Activated naive CD4-positive, alpha-beta T cell treated with Interleukin-2 at 50 U/mL for 16 hours (primary cell): ENCODE data around the gene FNIP2.
"Not testable (repeated sequence)": the region's sequence is repeated elsewhere in the genome, so short reads cannot be mapped to it uniquely, and the experiment has no call there.

Source experiments
- DNase-seq: peaks from one replicate; pipeline ENCODE4 v3.0.0-alpha.2; 2020

The FNIP2 gene

GRCh38 chr4:158875026-158875425, 106.2 kb downstream of the FNIP2 start:
- no peak for DNase-seq

- no peak for DNase-seq
Measured at GRCh38 chr4:158875455-158875854, 106.6 kb downstream of the FNIP2 start.

DNA sequence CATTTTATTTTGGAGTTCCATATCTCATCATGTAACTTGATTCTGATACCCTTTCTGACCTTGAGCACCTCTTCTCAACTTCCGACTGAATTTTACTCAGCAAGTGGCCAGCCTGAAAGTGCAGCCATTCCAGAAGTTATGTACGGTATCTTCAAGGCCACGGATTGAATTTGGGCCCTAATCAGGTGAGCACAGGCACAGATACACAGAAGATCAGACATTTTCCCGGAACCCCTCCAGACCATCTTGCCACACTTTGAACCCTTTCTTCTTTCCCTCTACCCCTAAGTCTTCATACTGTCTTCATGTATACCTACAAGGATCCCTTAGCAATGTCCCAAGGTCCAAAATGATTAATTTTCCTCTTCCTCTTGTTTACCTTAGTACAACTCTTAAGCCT, 108.2 kb downstream of the FNIP2 start:
- DNase-seq = no peak

DNA sequence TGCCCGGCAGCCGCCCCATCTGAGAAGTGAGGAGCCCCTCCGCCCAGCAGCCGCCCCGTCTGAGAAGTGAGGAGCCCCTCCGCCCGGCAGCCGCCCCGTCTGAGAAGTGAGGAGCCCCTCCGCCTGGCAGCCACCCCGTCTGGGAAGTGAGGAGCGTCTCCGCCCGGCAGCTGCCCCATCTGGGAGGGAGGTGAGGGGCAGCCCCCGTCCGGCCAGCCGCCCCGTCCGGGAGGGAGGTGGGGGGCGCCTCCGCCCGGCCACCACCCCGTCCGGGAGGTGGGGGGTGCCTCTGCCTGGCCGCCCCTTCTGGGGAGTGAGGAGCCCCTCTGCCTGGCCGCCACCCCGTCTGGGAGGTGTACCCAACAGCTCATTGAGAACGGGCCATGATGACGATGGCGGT, 113.3 kb downstream of the FNIP2 start:
- DNase-seq = not testable (repeated sequence)

GRCh38 chr4:158884280-158884679, 115.5 kb downstream of the FNIP2 start:
- no peak for DNase-seq

GRCh38 chr4:158885564-158885963, 116.7 kb downstream of the FNIP2 start:
- no peak for DNase-seq

DNA sequence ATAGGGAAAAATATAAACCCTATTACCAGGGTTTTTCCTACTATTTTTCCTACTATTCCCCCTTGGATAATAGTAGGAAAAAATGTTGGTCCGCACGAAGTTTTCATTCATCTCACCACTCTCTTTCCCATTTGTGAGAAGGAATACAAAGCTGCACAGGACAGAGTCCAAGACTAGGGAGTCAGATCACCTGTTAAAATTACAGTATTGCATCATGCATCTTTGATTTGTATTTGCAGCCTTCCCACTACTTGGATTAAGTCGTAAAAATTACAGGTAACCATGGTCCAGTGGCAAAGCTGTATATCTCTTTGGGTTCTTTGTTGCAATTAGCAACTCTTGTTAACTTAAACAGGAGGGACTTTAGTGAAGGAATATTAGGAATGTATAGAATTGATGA, 121.5 kb downstream of the FNIP2 start:
- DNase-seq = no peak

- DNase-seq = no peak
Measured at GRCh38 chr4:158891256-158891655, 122.4 kb downstream of the FNIP2 start.

- no peak for DNase-seq
Measured at GRCh38 chr4:158894826-158895225, 126.0 kb downstream of the FNIP2 start.

DNA sequence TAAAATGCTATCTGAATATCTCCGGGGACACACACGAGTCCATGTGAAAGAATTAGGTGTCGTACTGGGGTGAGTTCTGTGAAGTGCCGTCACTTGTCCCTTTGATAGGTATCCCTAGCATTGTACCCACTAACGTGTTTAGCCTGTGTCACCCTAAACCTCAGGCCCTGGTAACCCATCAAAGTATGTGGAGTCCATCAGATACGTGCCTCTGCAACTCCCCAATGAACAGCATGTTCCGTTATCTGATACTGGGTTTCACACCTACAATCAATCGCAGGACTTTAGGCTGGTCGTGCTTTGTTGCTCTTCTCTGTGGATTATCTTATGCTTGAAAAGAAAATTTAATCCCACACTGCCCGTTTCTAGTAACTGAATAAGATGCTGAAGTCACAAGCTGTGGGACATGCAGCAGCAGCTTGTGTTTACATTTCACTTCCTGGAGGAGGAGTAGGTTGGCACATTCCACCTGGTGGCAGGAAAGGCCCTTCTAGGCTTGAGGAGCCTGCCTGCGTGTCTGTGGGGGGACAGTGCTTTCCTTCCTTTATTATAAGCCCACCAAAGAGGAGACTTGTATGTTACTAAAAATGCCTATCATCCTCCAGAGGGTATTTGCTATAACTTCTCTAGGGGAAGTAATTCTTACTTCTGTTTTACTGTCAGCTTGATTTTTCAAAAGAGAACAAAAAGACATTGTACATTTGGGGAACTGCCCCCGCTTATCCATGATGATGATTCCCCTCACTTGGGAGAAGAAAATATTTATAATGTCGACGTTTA, 127.2 kb downstream of the FNIP2 start:
- no peak for DNase-seq

DNA sequence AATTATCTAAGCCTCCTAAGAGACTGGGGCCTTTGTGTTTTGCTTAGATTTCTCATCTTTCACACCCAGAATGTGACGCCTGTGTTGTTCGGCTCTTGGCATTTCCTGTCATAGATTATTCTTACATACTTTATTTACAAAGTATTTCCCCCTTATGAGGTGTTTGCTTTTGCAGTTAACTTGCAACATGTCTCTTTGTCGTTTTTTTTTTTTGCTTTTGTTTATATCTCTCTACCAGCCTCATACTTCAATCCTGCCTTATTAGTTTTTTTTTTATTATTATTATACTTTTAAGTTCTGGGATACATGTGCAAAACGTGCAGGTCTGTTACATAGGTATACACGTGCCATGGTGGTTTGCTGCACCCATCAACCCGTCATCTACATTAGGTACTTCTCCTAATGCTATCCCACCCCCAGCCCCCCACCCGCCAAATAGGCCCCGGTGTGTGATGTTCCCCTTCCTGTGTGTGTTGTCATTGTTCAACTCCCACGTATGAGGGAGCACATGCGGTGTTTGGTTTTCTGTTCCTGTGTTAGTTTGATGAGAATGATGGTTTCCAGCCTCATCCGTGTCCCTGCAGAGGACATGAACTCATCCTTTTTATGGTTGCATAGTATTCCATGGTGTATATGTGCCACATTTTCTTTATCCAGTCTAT, 127.9 kb downstream of the FNIP2 start:
- not testable (repeated sequence) for DNase-seq

DNA sequence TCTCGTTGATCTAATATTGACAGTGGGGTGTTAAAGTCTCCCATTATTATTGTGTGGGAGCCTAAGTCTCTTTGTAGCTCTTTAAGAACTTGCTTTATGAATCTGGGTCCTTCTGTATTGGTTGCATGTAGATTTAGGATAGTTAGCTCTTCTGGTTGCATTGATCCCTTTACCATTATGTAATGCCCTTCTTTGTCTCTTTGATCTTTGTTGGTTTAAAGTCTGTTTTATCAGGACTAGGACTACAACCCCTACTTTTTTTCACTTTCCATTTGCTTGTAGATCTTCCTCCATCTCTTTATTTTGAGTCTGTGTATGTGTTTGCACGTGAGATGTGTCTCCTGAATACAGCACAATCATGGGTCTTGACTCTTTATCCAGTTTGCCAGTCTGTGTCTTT, 131.6 kb downstream of the FNIP2 start:
- not testable (repeated sequence) for DNase-seq

GRCh38 chr4:158902280-158903078, 133.7 kb downstream of the FNIP2 start:
- DNase-seq = peak; percentile 3

DNA sequence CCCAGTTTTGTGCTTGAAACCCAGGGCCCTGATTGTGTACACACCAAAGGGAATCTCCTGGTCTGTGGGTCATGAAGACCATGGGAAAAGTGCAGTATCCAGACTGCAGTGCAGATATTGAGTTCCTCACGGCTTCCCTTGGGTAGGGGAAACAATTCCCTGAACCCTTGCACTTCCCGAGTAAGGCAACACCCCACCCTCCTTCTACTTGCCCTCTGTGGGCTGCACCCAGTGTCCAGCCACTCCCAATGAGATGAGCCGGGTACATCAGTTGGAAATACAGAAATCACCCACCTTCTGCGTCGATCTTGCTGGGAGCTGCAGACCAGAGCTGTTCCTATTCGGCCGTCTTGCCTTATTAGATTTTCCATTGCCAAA, 134.2 kb downstream of the FNIP2 start:
- no peak for DNase-seq

DNA sequence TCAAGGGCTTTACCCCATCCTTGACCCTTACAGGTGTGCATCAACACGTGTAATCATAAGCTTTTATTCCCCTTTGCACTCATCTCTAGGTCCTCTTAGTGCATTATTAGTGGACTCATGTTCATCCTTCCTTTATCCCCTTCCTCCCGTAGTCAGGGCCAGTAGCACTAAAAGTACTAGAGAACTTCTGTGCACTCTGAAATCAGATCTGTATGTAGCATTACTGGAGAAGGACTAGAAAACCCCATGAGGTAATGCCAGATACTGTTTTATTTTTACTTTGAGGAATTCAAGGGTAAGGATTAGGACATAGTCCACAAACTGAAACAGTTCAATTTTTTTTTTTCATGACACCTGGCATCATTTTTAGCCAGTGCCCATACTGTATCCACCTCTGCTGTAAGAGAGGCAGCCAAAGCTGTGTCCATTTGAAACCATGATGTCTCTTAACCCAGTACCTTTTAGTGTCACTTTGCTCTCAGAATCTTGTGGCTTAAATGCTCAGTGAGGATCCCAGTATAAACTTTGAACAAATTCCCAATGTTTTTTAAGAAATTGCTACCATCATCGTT, 134.7 kb downstream of the FNIP2 start:
- DNase-seq = no peak

GRCh38 chr4:158904815-158905214, 136.0 kb downstream of the FNIP2 start:
- no peak for DNase-seq

DNA sequence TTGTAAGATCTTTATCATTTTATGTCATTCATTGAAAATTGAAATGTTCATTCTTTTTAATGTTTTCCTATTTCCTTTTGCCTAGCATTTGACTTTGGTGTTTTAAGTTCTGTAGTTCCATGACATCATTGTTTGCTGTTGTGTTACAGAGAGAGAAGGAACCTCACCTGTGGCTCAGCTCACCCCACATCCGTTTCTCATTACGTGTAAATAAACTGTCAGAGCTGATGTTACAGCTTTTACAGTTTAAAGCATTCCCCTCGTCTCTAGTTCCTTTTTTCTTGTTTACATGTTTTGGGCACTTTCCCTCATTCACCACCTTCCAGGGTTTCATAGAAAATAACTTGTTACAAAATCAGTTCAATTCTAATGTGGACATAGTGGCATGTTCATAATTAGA, 137.2 kb downstream of the FNIP2 start:
- DNase-seq = no peak

DNA sequence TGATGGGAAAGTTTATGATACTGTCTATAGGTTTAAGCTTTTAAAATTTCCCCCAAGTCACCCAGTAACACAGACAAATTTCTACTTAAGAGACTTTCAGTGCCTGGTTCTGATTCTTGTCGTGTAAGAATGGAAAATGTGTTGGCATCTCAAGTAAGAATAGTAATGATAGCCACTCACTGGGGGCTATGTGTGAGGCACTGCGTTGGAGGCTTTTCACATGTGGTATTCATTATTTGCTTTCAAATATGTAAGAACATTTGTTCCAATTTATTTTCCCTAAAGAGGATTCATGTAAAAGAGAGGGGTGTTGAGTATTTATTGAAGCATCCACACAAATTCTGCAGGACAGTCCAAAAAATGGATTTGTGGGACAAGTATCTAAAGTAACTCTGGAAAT, 143.6 kb downstream of the FNIP2 start:
- DNase-seq = no peak

GRCh38 chr4:158912806-158913205, 144.0 kb downstream of the FNIP2 start:
- DNase-seq = no peak

DNA sequence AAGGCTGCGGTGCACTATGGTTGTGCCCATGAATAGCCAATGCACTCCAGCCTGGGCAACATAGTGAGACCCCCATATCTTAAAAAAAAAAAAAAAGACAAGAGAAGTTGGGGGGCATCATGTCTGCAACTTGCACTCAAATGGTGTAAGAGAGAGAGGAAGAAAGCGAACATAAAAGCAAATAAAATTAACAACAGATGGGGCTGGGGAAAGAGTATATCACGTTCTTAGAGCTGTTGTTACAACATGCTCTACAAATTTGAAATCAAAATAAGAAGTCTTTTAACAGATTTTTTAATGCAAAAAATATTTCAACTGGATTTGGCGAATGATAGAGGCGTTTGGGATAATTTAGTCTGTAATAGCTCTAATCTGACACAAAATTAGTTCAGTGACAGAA, 144.9 kb downstream of the FNIP2 start:
- no peak for DNase-seq

GRCh38 chr4:158914218-158914617, 145.4 kb downstream of the FNIP2 start:
- DNase-seq = no peak

DNA sequence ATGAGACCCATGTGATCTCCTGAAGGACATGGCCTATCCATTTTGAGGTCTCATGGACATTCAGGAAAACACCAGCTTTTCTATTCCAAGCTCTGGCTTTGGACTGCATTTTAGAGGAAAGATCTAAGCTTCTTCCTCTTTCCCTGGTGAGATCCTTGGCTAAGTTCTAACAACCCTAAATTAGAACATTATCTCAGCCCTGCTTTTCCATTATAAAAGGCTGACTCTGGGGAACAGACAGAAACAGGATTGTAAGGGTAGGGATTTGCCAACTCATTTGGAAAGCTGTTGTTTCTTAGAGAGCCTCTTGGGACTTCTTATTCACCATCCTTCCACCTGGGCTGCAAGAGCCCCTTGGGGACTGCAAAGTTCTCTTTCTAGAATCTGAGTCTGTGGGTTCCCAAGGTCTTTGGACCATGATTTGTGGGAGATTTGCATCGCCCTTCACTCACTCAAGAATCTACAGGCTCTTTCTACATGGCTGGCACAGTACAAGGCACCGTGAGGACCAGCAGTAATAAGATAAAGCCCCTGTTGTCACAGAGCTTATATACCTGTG, 146.9 kb downstream of the FNIP2 start:
- no peak for DNase-seq

DNA sequence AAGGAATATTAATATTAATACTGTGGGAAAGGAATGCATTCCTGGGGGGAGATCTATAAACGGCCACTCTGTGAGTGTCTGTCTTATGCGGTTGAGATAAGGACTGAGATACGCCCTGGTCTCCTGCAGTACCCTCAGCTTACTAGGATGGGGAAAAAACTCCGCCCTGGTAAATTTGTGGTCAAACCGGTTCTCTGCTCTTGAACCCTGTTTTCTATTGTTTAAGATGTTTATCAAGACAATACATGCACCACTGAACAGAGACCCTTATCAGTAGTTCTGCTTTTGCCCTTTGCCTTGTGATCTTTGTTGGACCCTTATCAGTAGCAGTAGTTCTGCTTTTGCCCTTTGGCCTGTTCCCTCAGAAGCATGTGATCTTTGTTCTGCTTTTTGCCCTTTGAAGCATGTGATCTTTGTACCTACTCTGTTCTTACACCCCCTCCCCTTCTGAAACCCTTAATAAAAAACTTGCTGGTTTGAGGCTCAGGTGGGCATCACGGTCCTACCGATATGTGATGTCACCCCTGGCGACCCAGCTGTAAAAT, 151.7 kb downstream of the FNIP2 start:
- DNase-seq = not testable (repeated sequence)
